ENCODE data around the gene ATP2B1.
"Not testable (repeated sequence)": the region's sequence is repeated elsewhere in the genome, so short reads cannot be mapped to it uniquely, and the experiment has no call there.

ATP2B1 gene

DNA sequence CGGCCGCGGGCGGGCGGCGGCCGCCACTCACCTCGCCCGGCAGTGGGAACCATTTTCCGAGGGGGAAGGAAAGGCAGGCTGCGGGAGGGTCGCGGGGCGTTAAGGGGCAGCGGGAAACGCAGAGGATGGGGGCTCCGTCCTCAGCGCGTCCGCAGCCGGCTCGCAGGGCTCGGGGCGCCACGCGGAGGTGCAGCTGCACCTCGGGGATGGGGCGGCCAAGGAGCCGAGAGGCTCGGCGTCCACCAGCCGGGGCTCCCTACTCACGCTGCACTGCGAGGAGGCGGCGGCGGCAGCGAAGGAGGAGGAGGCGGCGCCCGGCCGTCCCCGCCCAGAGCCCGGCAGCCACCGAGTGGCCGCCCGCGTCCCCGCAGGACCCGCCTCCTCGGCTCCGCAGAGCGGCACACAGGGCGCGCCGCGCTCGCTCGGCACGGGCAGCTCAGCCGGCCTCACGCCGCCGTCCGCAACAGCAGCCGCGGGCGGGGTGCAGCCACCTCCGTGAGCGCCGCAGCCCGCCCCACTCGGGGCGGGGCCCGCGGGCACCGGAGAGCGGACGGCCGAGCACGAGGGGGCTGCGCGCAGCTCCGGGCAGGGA is at the start of gene ATP2B1:
ATP2B1 (minus strand) TSS at position 274 of the 592 bp plus-strand sequence. CDS start 52,952 bp downstream, outside the sequence.
- peak; percentile 91 for DNase-seq

DNA sequence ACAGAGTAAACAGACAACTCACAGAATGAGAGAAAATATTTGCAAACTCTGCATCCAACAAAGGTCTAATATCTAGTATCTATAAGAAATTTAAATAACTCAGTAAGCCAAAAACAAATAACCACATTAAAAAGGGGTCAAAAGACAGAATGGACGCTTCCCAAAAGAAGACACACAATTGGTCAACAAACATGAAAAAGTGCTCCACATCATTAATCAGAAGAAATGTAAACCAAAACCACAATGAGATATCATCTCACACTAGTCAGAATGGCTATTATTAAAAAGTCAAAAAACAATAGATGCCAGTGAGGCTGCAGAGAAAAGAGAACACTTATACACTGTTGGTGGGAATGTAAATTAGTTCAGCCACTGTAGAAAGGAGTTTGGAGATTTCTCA is 49.3 kb upstream of the ATP2B1 start:
- DNase-seq = not testable (repeated sequence)

DNA sequence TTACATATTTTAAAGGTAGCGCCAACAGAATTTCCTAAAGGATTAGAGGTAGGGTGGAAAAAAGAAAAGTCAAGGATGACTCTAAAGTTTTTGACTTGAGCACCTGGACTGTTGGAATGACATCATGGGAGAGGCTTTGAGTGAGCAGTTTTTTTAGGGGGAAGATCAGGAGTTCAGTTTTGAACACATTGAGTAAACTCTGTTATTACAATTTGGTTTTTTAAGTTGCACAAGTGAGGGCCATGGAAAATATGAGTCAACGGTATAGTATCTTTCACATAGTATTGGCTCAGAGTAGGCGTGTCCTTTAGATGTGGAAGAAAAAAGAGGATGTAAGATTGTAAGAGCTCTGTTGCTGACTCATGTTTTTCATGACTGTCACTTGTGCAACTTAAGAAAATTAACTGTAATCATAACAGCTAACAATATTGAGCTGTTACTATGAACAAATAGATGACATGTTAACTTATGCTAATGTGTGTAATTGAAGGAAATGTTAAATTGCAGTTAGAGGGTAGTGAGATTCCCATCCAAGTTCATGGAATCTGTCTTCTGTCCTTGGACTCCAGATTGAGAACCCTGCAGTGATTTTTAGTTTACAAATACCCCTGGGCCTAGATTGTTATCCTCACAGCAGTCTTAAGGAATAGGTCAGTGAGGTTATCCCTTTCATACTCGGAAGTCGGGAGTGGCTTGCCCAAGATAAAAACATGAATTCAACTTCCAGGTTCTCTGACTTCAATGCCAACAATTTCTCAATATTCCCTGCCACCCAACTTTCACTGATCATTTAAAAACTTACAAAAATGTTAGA is 48.2 kb upstream of the ATP2B1 start:
- DNase-seq = peak; percentile 85

GRCh38 chr12:89756194-89756584 is 47.6 kb upstream of the ATP2B1 start:
- DNase-seq = no peak

GRCh38 chr12:89753997-89754396 is 45.4 kb upstream of the ATP2B1 start:
- no peak for DNase-seq

DNA sequence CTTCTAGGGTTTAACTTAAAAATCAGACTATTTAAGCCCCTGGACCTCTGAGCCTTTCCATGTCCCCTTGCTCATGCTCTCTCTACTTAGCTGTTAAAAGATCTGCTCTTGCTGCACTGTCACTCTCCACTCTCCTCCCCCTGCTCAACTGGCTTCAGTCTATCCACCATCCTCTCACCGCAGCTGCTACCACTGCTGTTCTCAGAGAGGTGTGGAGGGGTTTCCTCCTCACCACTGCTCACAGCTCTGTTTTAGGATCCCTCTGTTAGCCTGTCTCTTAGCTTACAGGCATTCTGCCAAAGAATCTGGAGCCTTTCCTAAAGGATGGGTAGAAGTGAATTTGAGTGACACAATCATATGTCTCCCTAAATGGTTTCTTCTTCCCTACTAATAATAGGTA is 43.7 kb upstream of the ATP2B1 start:
- DNase-seq = no peak

DNA sequence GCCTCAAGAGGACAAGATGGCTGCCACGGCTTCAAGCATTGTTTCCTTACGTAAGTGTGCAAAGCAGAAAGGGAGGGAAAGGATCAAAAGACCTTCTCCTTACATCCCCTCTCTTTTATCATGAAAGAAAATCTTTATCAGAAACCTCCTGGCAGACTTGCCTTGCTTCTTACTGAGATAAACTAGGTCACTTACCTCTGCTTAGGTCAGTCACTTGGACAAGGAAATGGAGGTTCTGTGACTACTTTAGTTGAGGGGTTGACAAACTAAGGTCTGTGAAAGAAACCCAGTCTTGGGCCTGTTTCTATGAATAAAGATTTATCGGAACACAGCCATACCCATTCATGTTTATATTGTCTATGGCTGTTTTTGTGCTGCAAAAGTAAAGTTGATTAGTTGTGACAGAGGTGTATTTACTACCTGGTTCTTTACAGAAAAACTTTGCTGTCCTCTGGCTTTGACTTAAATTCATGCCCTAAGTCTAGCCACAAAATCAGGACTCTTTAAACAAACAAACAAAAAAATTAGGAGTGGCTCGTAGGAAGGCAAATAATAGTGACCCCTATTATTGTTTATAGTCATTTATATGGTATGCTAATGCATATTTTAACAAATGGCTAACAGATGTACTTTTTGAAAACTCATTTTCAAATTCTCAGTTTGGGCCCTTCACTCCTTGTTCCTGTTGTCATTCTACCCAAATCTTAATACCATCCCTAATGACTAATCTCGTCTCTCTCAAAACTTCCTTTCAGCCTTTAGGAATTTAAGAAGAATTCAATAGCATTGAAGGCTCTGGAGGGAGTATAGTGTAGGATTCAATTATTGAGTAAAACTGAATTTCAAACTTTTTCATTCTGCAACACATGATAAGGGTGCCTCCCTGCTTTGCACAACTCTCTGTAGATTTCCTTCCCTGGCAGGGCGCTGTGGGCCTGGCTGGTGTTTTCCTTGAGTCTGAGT is 42.0 kb upstream of the ATP2B1 start:
- no peak for DNase-seq

DNA sequence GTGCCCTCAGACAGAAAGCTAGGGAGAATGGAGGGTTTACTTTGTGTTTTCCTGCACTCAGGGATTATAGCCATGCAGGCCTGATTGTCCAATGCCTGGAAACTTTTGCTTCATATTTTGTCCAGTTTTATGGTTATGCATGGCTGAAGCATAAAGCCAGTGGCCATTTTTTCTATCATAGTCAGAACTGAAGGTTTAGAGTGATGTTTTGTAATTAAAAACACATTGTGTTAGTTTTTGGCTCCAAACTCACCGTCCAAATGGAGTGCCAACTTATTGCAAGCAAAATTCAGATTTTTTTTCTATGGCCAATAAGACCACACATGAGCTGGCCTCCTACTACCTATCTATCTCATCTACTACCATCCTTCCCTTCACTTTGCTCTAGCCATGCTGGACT is 40.2 kb upstream of the ATP2B1 start:
- DNase-seq = no peak

GRCh38 chr12:89745286-89745685 is 36.6 kb upstream of the ATP2B1 start:
- no peak for DNase-seq

- no peak for DNase-seq
These were observed 33.8 kb upstream of the ATP2B1 start for GRCh38 chr12:89742337-89743022.

DNA sequence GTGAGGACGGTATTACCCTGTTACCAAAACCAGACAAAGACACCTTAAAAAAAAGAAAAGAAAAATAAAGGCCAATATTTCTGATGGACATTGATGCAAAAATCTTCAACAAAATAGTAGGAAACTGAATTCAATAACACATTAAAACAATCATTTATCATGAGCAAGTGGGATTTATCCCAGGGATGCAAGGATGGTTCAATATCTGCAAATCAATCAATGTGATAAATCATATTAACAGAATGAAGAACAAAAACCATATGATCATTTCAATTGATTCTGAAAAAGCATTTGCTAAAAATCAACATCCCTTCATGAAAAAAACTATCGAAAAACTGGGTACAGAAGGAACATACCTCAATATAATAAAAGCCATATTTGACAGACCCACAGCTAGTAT is 32.3 kb upstream of the ATP2B1 start:
- DNase-seq = no peak

DNA sequence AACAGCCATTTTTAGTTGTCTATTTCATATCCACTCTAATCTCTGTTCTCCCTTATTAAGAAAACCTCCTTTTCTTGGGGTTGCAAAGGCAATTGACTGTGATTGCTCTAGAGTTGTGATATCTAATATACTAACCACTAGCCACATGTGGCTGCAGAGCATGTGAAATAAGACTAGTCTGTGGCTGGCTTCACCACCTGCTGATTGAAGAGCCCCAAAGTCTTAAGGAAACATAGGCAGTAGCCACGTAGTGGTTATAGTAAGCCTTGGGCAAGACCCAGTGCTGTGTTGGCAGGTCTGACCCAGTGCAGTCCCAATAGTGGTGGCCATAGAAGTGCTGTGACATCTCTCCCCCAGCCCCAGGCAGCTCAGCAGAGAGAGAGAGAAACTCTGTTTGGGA is 28.4 kb upstream of the ATP2B1 start:
- no peak for DNase-seq

- no peak for DNase-seq
These were observed 25.1 kb upstream of the ATP2B1 start for GRCh38 chr12:89733579-89734201.

DNA sequence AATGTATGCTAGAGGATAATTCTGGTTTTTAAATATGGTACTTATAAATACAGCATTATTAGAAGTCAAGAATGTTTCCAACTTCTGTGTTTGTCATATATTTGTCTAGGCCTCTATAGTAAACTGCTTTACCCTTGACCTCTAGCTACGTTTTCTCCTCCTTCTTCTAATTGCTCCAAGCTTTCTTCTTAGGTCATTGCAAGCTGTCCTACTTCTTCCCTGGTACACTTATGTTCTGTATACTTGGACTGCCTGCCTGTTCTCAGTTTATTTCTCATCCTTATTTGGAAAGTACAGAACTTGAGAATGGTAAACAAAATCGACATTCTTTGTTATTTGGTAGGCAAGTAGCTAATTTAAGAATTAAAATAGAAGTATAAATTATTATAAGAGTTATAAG is 23.9 kb upstream of the ATP2B1 start:
- DNase-seq = no peak

DNA sequence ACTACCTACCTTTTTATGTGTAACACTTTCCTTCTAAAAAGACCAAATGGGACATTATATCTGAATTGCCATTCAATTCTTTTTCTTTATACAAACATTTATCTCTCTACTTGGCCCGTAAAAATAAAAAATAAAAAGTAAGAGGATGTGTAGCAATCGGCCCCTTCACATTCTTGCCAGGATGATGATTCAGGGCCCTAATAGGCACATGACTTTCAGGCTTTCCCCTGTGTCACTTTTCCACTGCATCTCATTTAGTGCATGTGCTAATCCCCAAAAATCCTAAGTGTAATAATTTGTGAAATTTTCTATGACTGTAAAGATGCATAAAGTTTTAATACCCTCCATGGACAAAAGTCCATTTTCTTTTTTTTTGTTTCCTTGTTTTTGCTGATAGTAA is 23.0 kb upstream of the ATP2B1 start:
- DNase-seq = no peak

DNA sequence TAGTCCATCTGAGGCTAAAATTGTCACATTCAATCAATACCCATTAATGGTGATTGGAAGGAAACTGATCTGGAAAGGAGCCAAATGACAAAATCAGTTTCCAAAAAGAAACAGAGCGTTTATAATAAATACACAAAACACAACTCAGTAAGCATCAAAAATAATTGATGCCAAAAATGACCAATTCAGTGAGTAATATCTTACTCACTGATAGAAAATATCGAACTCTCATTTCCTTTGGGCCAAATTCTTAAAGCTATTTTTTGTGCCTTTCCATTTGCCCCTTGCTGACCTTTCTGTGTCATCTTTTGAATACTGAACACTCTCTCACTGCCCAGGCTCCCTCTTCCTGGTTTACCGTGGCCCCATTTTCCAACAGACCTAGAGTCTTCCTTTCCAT is 22.5 kb upstream of the ATP2B1 start:
- DNase-seq = no peak

DNA sequence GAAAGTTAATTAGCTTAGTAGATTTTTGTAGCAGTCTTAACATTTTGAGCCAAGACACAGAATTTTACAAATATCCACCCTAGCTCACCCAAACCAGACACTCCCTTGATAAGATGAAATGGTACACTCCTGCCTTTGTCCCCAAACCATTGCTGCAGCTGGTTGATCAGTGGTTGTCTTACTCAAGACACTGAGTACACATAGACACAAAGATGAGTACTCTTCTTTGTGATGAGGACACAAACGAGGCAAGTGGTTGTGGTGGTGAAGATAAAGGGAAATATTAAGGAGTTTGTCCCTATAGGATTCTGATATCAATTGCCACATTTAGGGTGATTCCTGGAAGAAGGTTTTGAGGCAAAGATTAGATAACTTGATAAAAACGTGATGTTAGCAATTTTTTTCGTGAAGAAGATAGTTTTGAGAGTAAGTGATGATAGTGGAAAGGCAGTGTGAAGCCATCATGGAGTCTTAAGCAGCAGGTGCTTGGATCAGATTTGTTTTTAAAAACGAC is 21.4 kb upstream of the ATP2B1 start:
- no peak for DNase-seq

DNA sequence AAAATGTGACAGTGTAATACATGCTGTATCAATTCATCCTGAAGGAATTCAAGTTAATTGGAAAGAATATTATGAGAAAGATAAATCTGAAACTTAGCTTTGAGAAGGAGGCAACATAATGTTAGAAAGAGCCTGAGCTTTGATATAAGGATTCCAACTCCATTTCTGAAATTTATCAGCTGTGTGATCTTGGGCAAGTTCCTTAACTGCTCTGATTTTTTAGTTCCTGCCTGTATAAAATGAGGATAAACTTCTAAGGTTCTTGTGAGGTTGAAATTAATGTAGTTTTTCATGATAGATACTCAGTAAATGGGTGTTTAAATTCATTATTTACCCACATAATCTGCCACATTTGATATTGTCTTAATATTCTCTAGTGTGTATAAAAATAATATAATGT is 14.6 kb upstream of the ATP2B1 start:
- no peak for DNase-seq

- no peak for DNase-seq
These were observed 12.8 kb upstream of the ATP2B1 start for GRCh38 chr12:89721291-89721987.

DNA sequence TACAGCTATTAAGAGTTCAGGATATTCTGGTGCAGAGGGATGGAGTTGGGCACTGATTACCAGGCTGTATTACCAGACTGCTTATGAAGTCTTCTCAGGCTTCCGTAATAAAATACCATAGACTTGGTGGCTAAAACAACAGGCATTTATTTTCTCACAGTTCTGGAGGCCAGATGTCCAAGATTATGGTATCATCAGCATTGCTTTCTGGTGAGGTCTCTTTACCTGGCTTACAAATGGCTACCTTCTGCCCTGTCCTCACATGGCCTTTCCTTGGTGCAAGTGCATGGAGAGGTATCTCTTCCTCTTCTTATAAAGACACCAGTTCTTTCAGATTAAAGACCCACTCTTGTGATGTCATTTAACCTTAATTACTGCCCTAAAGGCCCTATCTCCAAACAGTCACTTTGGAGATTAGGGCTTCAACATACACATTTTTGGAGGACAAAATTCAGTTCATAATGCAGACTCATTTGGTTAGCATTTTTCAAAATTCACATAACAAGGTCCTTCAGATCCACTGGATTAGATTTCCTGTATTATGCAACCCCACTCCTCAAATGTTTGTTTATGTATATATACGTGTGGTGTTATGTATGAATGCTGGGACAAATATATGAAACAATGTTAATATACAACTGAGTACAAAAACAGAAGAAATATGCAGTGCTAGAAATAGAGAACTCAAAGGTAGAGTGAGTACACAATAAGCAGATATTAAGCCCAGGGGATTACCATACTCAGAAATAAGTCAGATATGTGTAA is 9.3 kb upstream of the ATP2B1 start:
- no peak for DNase-seq

DNA sequence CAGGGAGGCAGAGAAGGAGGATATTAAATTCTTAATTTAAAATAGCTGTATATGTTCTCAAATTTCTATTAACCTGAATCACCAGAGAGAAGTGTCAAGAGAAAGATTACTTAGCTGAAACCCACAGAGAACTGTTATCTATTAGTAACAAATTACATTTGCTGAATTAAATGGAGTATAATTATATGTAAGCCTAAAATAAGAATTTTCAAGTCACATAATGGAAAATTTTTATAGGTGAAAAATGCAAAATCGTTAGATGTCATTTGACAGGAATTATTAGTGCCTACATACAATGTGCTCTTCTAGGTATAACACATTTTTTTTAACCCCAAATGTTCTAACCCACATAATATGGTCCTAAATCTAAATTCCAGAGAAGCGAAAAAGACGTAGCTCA is 4.1 kb upstream of the ATP2B1 start:
- DNase-seq = no peak
